Measurements from ENCODE around the gene ELN.

- TF ChIP-seq ZBTB7A (IDR thresholded peaks at IDR 0.05; ENCODE audit: low read depth) (no peak), YY1 (IDR thresholded peaks at IDR 0.05; ENCODE audit: low read depth) (no peak), CEBPB (IDR thresholded peaks at IDR 0.05) (no peak), RAD21 (IDR thresholded peaks at IDR 0.05; ENCODE audit: low read depth) (no peak), MAX (IDR thresholded peaks at IDR 0.05) (no peak), NFIC (IDR thresholded peaks at IDR 0.05) (no peak), TAF1 (IDR thresholded peaks at IDR 0.05; ENCODE audit: low read depth) (no peak)
These were observed 20.8 kb upstream of the ELN start for GRCh38 chr7:74007242-74007567.
